Activated CD8-positive, alpha-beta memory T cell treated with anti-CD3 and anti-CD28 coated beads, Interleukin-2, amount 50 U/mL, for 24 hours (primary cell): Measurements from ENCODE around the gene SLC9B1.

ENCODE experiments used
- DNase-seq: peaks from one replicate; pipeline ENCODE4 v3.0.0-alpha.2; 2020; ENCODE audit errors: extremely low read depth

Gene SLC9B1

GRCh38 chr4:103019308-103020124, at the start of gene SLC9B1:
Gene SLC9B1, minus strand, starts transcription at chr4:103019705. Its CDS starts 27,994 bp downstream, at chr4:102991711.
- DNase-seq: peak; percentile 81

GRCh38 chr4:103067841-103068547, 48.5 kb upstream of the SLC9B1 start:
- DNase-seq: no peak

GRCh38 chr4:103060453-103061148, 41.1 kb upstream of the SLC9B1 start:
- no peak for DNase-seq

GRCh38 chr4:103054030-103054429, 34.5 kb upstream of the SLC9B1 start:
- DNase-seq: no peak

GRCh38 chr4:103052779-103053178, 33.3 kb upstream of the SLC9B1 start:
- no peak for DNase-seq

GRCh38 chr4:103052145-103052544, 32.6 kb upstream of the SLC9B1 start:
- no peak for DNase-seq

GRCh38 chr4:103050736-103051436, 31.4 kb upstream of the SLC9B1 start:
- DNase-seq: no peak

- no peak for DNase-seq
These were observed 27.1 kb upstream of the SLC9B1 start for GRCh38 chr4:103046416-103047290.

- DNase-seq: no peak
These were observed 24.7 kb upstream of the SLC9B1 start for GRCh38 chr4:103044183-103044582.

GRCh38 chr4:103036169-103036568, 16.7 kb upstream of the SLC9B1 start:
- no peak for DNase-seq

- DNase-seq: no peak
These were observed 13.1 kb upstream of the SLC9B1 start for GRCh38 chr4:103032574-103032973.

- no peak for DNase-seq
These were observed 11.3 kb upstream of the SLC9B1 start for GRCh38 chr4:103030791-103031190.

- DNase-seq: no peak
These were observed 9.8 kb upstream of the SLC9B1 start for GRCh38 chr4:103029300-103029699.

- no peak for DNase-seq
These were observed 7.4 kb upstream of the SLC9B1 start for GRCh38 chr4:103026868-103027267.

- no peak for DNase-seq
These were observed 5.5 kb upstream of the SLC9B1 start for GRCh38 chr4:103024996-103025395.

GRCh38 chr4:103021120-103021519, 1.6 kb upstream of the SLC9B1 start:
- no peak for DNase-seq

- no peak for DNase-seq
These were observed 856 bp downstream of the SLC9B1 start for GRCh38 chr4:103018391-103019307.

- DNase-seq: no peak
These were observed 7.0 kb downstream of the SLC9B1 start for GRCh38 chr4:103012551-103012950.

GRCh38 chr4:103012060-103012459, 7.4 kb downstream of the SLC9B1 start:
- no peak for DNase-seq
